CD4-positive, alpha-beta T cell (primary cell): ENCODE measurements around the gene NEMF. TPM values are rescaled to one million over a fixed set of nuclear protein-coding genes. Genes with fewer than 3 reads are reported as not detected.

Experiments
- ATAC-seq: fragments of 200-7000 bp; cut with Tn5 transposase; one replicate; pipeline ENCODE4 v1.10.0; 2022; ENCODE audit warnings: mild to moderate bottlenecking; ENCODE audit not compliant: poor library complexity
- CTCF ChIA-PET: fragments of 350-600 bp; sonication (Branson Sonifier 250); formaldehyde crosslinking; loops from one replicate; lab custom pipeline; 2021; ENCODE audit warnings: antibody characterized with exemption, inconsistent platforms; lab: Charles Lee
- POLR2A ChIA-PET: fragments of 350-600 bp; sonication (Branson Sonifier 250); formaldehyde crosslinking; loops from one replicate; lab custom pipeline; 2021; ENCODE audit warnings: antibody characterized with exemption, inconsistent platforms; lab: Charles Lee
- DNase-seq, 14 experiments: peaks; one replicate each; pipeline ENCODE4 v3.0.0-alpha.2; 2013 to 2020; ENCODE audit warnings: mixed read lengths in 2 of 14
- H3K27ac ChIP-seq, 2 donors: one replicate each; pipeline versions ENCODE4 v1.5.1 to v1.7.0; 2013; ENCODE audit warnings: low read length in 2 of 2, low read depth in 1 of 2, mild to moderate bottlenecking in 1 of 2
- H3K27me3 ChIP-seq, 2 experiments: 1 replicate in 1 of 2; 2 replicates in 1 of 2; pipeline versions ENCODE4 v1.6.1 to v1.7.0; 2013; ENCODE audit warnings: low read length in 2 of 2, control low read depth in 1 of 2, mild to moderate bottlenecking in 1 of 2, moderate library complexity in 1 of 2; ENCODE audit not compliant: insufficient read depth in 2 of 2, control insufficient read depth in 1 of 2
- H3K36me3 ChIP-seq: one replicate; pipeline ENCODE4 v1.6.1; 2013; ENCODE audit warnings: low read length, control low read depth; ENCODE audit not compliant: insufficient read depth
- H3K4me1 ChIP-seq: one replicate; pipeline ENCODE4 v1.6.1; 2013; ENCODE audit warnings: low read length, control low read depth; ENCODE audit not compliant: insufficient read depth
- H3K4me3 ChIP-seq: one replicate; pipeline ENCODE4 v1.5.1; 2013; ENCODE audit warnings: mild to moderate bottlenecking, low read length, moderate library complexity
- H3K9me3 ChIP-seq, 2 experiments: 1 replicate in 1 of 2; 2 replicates in 1 of 2; pipeline versions ENCODE4 v1.6.1 to v1.7.0; 2013; ENCODE audit warnings: low read length in 2 of 2, mild to moderate bottlenecking in 2 of 2, control low read depth in 1 of 2, moderate library complexity in 1 of 2; ENCODE audit not compliant: control insufficient read depth in 1 of 2, insufficient read depth in 1 of 2
- H3K27ac Mint-ChIP-seq: one replicate; pipeline ENCODE4 v1.8.0; 2020; ENCODE audit warnings: mixed read lengths
- H3K27me3 Mint-ChIP-seq: one replicate; pipeline ENCODE4 v1.8.0; 2021; ENCODE audit warnings: mixed read lengths
- H3K36me3 Mint-ChIP-seq: one replicate; pipeline ENCODE4 v1.8.0; 2021; ENCODE audit warnings: low read depth, mixed read lengths
- H3K4me1 Mint-ChIP-seq: one replicate; pipeline ENCODE4 v1.8.0; 2021; ENCODE audit warnings: low read depth, mixed read lengths
- H3K4me3 Mint-ChIP-seq: one replicate; pipeline ENCODE4 v1.8.0; 2020; ENCODE audit warnings: mild to moderate bottlenecking, mixed read lengths
- H3K9me3 Mint-ChIP-seq: one replicate; pipeline ENCODE4 v1.8.0; 2020; ENCODE audit warnings: mixed read lengths
- intact Hi-C, 2 experiments: fragments of 100-400 bp; cut with DNase I in 1 of 2; cut with micrococcal nuclease in 1 of 2; formaldehyde crosslinking; loops; one replicate each; pipeline versions ENCODE4 v1.15.1 to v1.9.0; 2023 to 2025; cut with DNase I, micrococcal nuclease
- total RNA-seq, 174 experiments: library from RNA in 2 of 174; stranded (reverse) in 2 of 174; gene quantifications; one replicate each; pipeline ENCODE4 v1.2.3 and lab custom pipeline; 2021 to 2026
- TF ChIP-seq, protein P1 (sequence below): fragments of 200-600 bp; IDR thresholded peaks from one replicate; pipeline ENCODE4 v1.8.0; 2022; ENCODE audit warnings: antibody characterized with exemption, mild to moderate bottlenecking

The NEMF gene
- total RNA-seq, 2 experiments from 2014 or later = 96.0 to 97.7 TPM

DNA sequence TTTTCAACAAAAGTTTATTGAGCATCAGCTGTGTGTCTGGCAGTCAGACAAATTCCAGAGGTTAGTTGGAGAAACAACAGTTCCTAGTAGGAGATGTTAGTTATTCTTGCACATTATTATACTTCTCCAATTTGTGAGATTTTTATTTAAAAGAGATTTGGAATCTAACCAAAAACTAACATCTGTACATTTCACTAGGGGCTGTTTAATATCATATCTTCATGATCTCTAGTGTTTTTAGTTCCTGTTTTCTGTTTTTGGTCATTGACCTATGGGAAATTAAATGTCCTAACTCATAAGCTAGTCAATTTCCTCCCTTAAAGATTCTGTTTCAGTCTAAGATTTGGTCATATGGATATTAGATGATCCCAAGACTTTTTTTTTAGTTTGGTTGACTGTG, 118.8 kb downstream of the NEMF start:
- ATAC-seq (no peak), DNase-seq (no peak)
- Mint-ChIP-seq H3K4me1 (no peaks in the 10 kb centered on the region), H3K9me3 (no peaks in the 10 kb centered on the region), H3K36me3 (peaks cover 46% of the 10 kb centered on the region), H3K4me3 (no peak overlapping the region), H3K27ac (no peak overlapping the region), H3K27me3 (no peaks in the 10 kb centered on the region)
- no peak overlapping the region for H3K27ac ChIP-seq
- TF ChIP-seq, protein P1, sequence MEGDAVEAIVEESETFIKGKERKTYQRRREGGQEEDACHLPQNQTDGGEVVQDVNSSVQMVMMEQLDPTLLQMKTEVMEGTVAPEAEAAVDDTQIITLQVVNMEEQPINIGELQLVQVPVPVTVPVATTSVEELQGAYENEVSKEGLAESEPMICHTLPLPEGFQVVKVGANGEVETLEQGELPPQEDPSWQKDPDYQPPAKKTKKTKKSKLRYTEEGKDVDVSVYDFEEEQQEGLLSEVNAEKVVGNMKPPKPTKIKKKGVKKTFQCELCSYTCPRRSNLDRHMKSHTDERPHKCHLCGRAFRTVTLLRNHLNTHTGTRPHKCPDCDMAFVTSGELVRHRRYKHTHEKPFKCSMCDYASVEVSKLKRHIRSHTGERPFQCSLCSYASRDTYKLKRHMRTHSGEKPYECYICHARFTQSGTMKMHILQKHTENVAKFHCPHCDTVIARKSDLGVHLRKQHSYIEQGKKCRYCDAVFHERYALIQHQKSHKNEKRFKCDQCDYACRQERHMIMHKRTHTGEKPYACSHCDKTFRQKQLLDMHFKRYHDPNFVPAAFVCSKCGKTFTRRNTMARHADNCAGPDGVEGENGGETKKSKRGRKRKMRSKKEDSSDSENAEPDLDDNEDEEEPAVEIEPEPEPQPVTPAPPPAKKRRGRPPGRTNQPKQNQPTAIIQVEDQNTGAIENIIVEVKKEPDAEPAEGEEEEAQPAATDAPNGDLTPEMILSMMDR = no peak
- no peak overlapping the region for H3K4me3 ChIP-seq
- no peaks in the 10 kb centered on the region for H3K27me3 ChIP-seq
- ChIA-PET CTCF (no interaction called here), POLR2A (interaction anchor here (0.6 kb wide), 1 partner anchor 460 kb away, joined by 4 read pairs; no protein-coding TSS in a partner anchor)
- peaks cover 6% of the 10 kb centered on the region for H3K36me3 ChIP-seq
- intact Hi-C loops = no loop called here
- no peaks in the 10 kb centered on the region for H3K4me1 ChIP-seq
- H3K9me3 ChIP-seq = no peaks in the 10 kb centered on the region

DNA sequence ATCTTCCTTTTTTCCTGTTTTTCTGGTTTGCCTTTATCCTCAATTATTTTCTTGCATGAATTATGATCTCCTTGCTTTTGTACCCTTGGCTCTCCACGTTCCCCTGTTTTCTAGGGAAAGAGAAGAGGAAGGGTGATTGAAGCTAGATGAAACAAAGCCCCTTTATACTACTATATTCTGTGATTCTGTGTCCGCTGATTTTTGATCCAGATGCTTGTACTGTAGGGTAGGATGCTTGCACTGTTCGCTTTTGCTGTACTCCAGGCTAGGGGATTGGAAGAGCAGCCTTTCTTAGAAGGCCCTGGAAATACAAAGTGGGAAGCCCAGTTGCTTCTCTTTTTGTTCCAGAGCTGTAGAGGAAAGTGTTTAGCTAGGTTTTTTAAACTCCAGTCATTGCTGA, 119.7 kb downstream of the NEMF start:
- no peak overlapping the region for H3K27ac Mint-ChIP-seq
- Histone ChIP-seq H3K4me3 (no peak overlapping the region), H3K9me3 (no peaks in the 10 kb centered on the region), H3K27me3 (no peaks in the 10 kb centered on the region), H3K36me3 (peaks cover 6% of the 10 kb centered on the region), H3K27ac (no peak overlapping the region), H3K4me1 (no peaks in the 10 kb centered on the region)
- H3K4me1 Mint-ChIP-seq = no peaks in the 10 kb centered on the region
- ATAC-seq (no peak), DNase-seq (no peak)
- H3K27me3 Mint-ChIP-seq = no peaks in the 10 kb centered on the region
- TF ChIP-seq, protein P1 = no peak
- intact Hi-C loops = no loop called here
- peaks cover 50% of the 10 kb centered on the region for H3K36me3 Mint-ChIP-seq
- ChIA-PET CTCF (no interaction called here), POLR2A (no interaction called here)
- H3K4me3 Mint-ChIP-seq = no peak overlapping the region
- no peaks in the 10 kb centered on the region for H3K9me3 Mint-ChIP-seq

Other genes with a start within 250 kb of the NEMF start
- gene RPL36AL, start 232.2 kb downstream of the NEMF start, total RNA-seq = 100 to 1,000 TPM; 339 to 370 TPM
- 10 to 100 TPM; 15.0 to 15.1 TPM for gene MGAT2, start 232.0 kb downstream of the NEMF start, total RNA-seq
- 1 to 10 TPM; 7.5 to 8.0 TPM for gene DNAAF2, start 217.5 kb downstream of the NEMF start, total RNA-seq
- 1 to 10 TPM; 1.2 to 1.4 TPM for gene POLE2, start 164.6 kb downstream of the NEMF start, total RNA-seq
- gene KLHDC1, start 159.7 kb downstream of the NEMF start, total RNA-seq = 10 to 100 TPM in 1 of 2 experiments, 1 to 10 TPM in 1; 9.8 to 11.8 TPM
- gene KLHDC2, start 84.6 kb downstream of the NEMF start, total RNA-seq = 100 to 1,000 TPM; 142 to 143 TPM
- 10 to 100 TPM; 67.2 to 69.7 TPM for gene ARF6, start 40.3 kb upstream of the NEMF start, total RNA-seq